GM12801 (cell line): Measurements from ENCODE around the gene AHCTF1.

Source experiments
- CTCF ChIP-seq: IDR thresholded peaks from one replicate; pipeline ENCODE4 v1.5.1; 2011; ENCODE audit warnings: control low read depth; ENCODE audit not compliant: insufficient read length; ENCODE audit errors: extremely low read depth

AHCTF1 gene

GRCh38 chr1:246825557-246826175, 106.1 kb downstream of the AHCTF1 start:
- no peak for TF ChIP-seq CTCF

GRCh38 chr1:246824541-246824940, 107.2 kb downstream of the AHCTF1 start:
- no peak for TF ChIP-seq CTCF

GRCh38 chr1:246820666-246821065, 111.1 kb downstream of the AHCTF1 start:
- TF ChIP-seq CTCF, result no peak

GRCh38 chr1:246815693-246816270, 116.0 kb downstream of the AHCTF1 start:
- TF ChIP-seq CTCF, result no peak

- TF ChIP-seq CTCF, result no peak
Measured at GRCh38 chr1:246814890-246815289, 116.9 kb downstream of the AHCTF1 start.

- TF ChIP-seq CTCF, result no peak
Measured at GRCh38 chr1:246811985-246812384, 119.8 kb downstream of the AHCTF1 start.

- no peak for TF ChIP-seq CTCF
Measured at GRCh38 chr1:246809473-246809872, 122.3 kb downstream of the AHCTF1 start.
